Measurements from ENCODE around the gene CCDC17. TPM values are rescaled to one million over a fixed set of nuclear protein-coding genes. Genes with fewer than 3 reads are reported as not detected.

Gene CCDC17
- total RNA-seq, 4 donors from 2014 or later: 3.2 to 6.5 (median 4.0) TPM

DNA sequence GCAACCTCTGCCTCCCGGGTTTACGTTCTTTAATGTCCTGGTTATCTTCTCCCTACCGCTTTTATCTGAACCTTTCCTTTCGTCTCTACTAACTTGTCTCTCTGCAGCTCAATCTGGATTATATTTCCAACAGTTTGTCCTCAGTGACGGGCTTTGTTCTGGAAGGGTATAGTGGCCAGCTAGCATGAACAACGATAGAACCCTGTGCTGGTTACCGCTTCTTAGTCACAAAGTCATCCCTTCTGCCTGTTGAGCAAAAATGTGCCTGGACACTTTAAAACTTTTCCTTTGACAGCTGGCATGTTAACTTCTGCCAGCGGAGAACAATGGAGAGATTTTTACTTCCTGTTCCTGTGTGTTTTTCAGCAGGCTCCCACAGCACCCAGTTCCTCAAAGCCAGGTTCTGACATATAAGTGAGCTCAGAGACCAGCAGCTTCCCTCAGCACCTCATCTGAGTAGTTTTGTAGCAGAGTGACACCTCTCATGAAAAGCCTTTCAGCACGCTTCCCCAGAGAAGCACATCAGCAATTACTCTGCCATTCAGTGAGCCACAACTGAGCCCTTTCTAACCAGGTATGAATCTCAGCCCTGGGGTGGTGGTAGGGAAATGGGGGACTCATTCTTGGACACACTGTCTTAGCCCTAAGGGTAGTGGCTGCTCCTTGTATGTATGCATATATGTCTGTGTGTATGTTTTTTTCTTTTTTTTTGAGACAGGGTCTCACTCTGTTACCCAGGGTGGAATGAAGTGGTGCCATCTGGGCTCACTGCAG, 23.6 kb upstream of the CCDC17 start:
- Histone ChIP-seq H3K36me3 (peaks cover 53% of the 10 kb centered on the region), H3K4me1 (no peaks in the 10 kb centered on the region), H3K27ac (no peak overlapping the region), H3K27me3 (no peaks in the 10 kb centered on the region), H3K4me3 (no peak overlapping the region), H3K9me3 (no peaks in the 10 kb centered on the region)
- TF ChIP-seq CTCF (IDR thresholded peaks at IDR 0.05) (no peak), EP300 (IDR thresholded peaks at IDR 0.05) (no peak), POLR2A (IDR thresholded peaks at IDR 0.05) (no peak), POLR2AphosphoS5 (IDR thresholded peaks at IDR 0.05) (no peak)
- DNase-seq (ENCODE audit: low spot score in 2 of 2): no peak
- WGBS: 86% methylated on average over 9 of the region's 9 CpGs

GRCh38 chr1:45644661-45645060, 20.8 kb upstream of the CCDC17 start:
- H3K27ac ChIP-seq: peak overlapping the region; percentile 1
- no peaks in the 10 kb centered on the region for H3K4me1 ChIP-seq
- H3K36me3 ChIP-seq: peaks cover 58% of the 10 kb centered on the region
- DNase-seq (ENCODE audit: low spot score in 2 of 2): no peak
- H3K4me3 ChIP-seq: no peak overlapping the region
- H3K9me3 ChIP-seq: no peaks in the 10 kb centered on the region
- TF ChIP-seq POLR2AphosphoS5 (IDR thresholded peaks at IDR 0.05) (no peak), CTCF (IDR thresholded peaks at IDR 0.05) (no peak), POLR2A (IDR thresholded peaks at IDR 0.05) (no peak), EP300 (IDR thresholded peaks at IDR 0.05) (no peak)
- no peaks in the 10 kb centered on the region for H3K27me3 ChIP-seq
- 90% methylated on average over 2 of the region's 2 CpGs for WGBS

GRCh38 chr1:45643978-45644377, 20.1 kb upstream of the CCDC17 start:
- no peak overlapping the region for H3K27ac ChIP-seq
- DNase-seq (ENCODE audit: low spot score in 2 of 2): no peak
- no peaks in the 10 kb centered on the region for H3K4me1 ChIP-seq
- TF ChIP-seq POLR2A (IDR thresholded peaks at IDR 0.05): no peak
- TF ChIP-seq EP300 (IDR thresholded peaks at IDR 0.05): no peak
- no peaks in the 10 kb centered on the region for H3K9me3 ChIP-seq
- H3K4me3 ChIP-seq: no peak overlapping the region
- H3K36me3 ChIP-seq: peaks cover 60% of the 10 kb centered on the region
- no peaks in the 10 kb centered on the region for H3K27me3 ChIP-seq

GRCh38 chr1:45643321-45643720, 19.5 kb upstream of the CCDC17 start:
- Histone ChIP-seq H3K27me3 (no peaks in the 10 kb centered on the region), H3K4me3 (no peak overlapping the region), H3K9me3 (no peaks in the 10 kb centered on the region), H3K36me3 (peaks cover 60% of the 10 kb centered on the region), H3K27ac (no peak overlapping the region), H3K4me1 (no peaks in the 10 kb centered on the region)
- no peak for TF ChIP-seq POLR2A (IDR thresholded peaks at IDR 0.05)
- 72% methylated on average over 5 of the region's 5 CpGs for WGBS
- DNase-seq (ENCODE audit: low spot score in 2 of 2): no peak

DNA sequence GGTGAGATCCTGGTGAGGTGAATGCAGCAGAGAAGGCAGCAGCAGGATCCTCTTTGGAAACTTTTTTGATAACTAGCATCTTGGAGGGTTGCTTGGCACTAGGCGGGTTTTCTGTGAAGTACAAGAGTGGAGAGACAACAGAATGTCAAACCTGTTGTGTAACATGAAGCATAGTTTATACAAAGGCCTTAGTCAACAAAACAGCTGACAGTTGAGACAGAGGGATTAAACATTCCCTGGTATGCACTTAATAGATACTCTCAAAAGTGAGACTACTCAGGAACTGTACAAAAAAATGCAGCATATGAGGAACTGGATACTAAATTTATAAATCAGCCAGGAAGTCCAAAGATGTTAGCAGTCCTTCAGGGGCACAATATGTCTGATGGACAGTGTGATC, 16.4 kb upstream of the CCDC17 start:
- no peak overlapping the region for H3K27ac ChIP-seq
- no peaks in the 10 kb centered on the region for H3K4me1 ChIP-seq
- WGBS: 82% methylated on average over 1 of the region's 1 CpG
- no peak overlapping the region for H3K4me3 ChIP-seq
- no peak for DNase-seq (ENCODE audit: low spot score in 2 of 2)
- no peak for TF ChIP-seq EP300 (IDR thresholded peaks at IDR 0.05)
- TF ChIP-seq CTCF (IDR thresholded peaks at IDR 0.05): no peak
- TF ChIP-seq POLR2AphosphoS5 (IDR thresholded peaks at IDR 0.05): no peak
- no peak for TF ChIP-seq POLR2A (IDR thresholded peaks at IDR 0.05)
- peaks cover 72% of the 10 kb centered on the region for H3K36me3 ChIP-seq
- no peaks in the 10 kb centered on the region for H3K9me3 ChIP-seq
- H3K27me3 ChIP-seq: no peaks in the 10 kb centered on the region

GRCh38 chr1:45635211-45635610, 11.4 kb upstream of the CCDC17 start:
- Histone ChIP-seq H3K27ac (no peak overlapping the region), H3K4me1 (no peaks in the 10 kb centered on the region), H3K4me3 (no peak overlapping the region), H3K27me3 (no peaks in the 10 kb centered on the region), H3K36me3 (peaks cover 89% of the 10 kb centered on the region), H3K9me3 (no peaks in the 10 kb centered on the region)
- no peak for TF ChIP-seq POLR2AphosphoS5 (IDR thresholded peaks at IDR 0.05)
- no peak for TF ChIP-seq CTCF (IDR thresholded peaks at IDR 0.05)
- no peak for TF ChIP-seq POLR2A (IDR thresholded peaks at IDR 0.05)
- TF ChIP-seq EP300 (IDR thresholded peaks at IDR 0.05): no peak
- no peak for DNase-seq (ENCODE audit: low spot score in 2 of 2)
- 32% methylated on average over 1 of the region's 1 CpG for WGBS

All from suprapubic skin (tissue), 4 donors.